GM18873 (cell line): ENCODE data around the gene PID1.

Experiments
- ATAC-seq: cut with Tn5 transposase; IDR thresholded peaks from one replicate; pipeline ENCODE4 v1.9.1; 2021; ENCODE audit warnings: mild to moderate bottlenecking, moderate library complexity, moderate number of reproducible peaks; ENCODE audit not compliant: unreplicated experiment, low FRiP score

The PID1 gene, protein sequence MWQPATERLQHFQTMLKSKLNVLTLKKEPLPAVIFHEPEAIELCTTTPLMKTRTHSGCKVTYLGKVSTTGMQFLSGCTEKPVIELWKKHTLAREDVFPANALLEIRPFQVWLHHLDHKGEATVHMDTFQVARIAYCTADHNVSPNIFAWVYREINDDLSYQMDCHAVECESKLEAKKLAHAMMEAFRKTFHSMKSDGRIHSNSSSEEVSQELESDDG

DNA sequence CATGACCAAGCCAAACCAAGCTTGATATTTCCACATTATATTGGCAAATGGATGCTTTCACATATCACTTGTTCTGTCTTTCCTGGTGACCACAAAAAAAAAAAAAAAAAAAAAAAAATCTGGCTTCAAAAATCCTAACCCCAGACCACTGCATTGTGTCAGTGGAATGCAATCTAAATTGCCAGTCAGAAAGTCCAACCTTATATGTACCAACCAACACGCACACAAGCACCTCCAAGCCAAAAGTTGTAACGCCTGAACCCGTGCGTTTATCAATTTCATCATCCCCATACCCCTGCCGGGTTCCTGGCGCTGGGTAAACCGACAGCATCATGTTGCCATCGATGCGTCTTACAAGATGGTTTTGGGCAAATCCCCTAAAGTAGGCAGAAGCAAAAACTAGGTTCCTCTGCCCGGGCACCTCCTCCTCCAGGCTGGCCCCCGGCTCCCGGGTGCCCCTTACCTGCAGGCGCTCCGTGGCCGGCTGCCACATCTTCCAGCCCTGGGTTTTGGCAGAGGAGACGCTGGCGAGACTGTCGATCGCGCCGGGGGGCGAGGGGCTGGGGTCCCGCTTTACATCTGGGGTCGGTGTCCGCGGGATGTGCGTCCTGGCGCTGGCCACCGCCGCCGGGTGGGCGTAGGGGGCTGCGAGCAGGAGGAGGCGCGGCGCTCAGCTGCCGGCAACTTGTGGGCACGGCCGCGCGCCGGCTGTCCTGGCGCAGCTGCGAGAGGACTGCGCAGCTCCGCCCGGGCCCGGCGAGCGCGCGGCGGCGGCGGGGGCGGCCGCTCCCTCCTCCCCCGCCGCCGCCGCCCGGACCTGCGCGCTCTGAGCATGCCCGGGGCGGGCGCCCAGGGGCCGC is at the start of gene PID1:
PID1 (minus strand) TSS at position 737 of the 860 bp plus-strand sequence; CDS start at position 493, 244 bp downstream.
- ATAC-seq, result no peak

DNA sequence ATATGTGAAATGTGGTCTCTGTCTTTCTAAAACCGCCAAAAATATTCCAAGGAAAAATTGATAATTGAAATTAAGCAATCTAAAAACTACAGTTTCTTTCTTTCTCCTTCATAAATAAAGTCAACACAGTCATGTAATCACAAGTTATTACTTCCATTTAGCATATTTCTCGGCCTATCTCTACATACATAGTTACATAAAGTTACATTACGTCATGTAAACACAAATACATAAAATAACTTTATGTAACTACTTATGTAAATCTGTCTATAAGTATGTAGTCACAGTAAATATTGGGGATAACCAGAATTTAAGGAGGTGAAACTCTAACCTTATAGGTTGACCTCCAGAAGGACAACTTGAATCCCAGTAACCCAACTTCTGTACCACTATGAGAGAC is 48.5 kb upstream of the PID1 start:
- ATAC-seq, result no peak

DNA sequence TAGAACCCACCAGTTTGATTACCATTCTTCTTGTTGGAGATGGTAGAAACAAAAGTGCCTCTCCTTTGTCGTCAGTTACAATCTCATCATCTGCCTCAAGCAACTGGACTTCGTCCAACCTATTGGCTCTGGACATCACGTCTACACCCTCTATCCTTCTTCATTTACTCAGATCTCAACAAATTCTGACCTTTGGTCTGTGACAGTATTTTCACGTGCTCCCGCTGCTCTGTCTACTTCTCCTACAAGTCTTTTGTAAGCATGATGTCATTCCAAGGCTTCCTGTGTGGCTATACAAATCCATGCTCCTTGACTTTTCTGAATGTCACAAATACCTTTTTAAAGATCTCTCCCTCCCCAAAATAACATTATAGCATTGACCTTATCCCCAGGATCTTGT is 43.0 kb upstream of the PID1 start:
- ATAC-seq, result no peak

DNA sequence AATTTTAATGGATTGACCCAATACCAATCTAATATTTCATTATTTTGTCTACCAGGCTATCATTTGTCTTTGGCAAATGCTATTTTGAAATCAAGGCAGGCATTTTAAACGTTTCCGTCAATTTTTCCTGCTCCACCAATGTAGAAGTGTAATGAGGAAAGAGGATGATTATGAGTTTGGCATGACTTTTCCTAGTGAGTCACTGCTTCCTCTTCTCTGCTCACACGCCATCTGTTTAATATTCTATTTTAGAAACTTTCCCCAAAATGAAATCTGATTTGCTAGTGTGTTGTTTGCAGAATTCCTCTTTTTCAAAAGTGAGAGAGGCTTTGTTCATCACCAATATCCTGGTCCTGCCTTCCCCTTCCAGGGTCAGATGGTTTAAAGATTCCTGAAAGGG is 42.5 kb upstream of the PID1 start:
- ATAC-seq, result no peak

DNA sequence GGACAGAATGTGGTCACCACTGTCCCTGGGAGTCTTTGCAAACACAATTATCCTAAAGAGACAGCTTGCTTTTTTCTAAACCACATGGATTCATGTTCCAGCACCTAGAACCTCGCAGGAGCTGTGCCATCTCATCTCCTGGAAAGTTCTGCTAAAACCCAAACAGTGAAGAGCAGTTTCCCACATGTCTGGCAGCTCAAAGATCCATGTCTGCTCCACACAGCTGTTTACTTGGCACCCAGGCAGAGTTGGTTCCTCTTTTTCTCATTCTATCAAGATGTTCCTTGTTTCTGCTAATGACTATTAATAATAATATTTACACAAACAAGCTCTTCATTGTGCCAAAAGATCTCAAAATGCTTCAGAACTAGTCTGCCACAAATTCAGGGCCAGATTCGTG is 30.1 kb upstream of the PID1 start:
- ATAC-seq, result no peak

DNA sequence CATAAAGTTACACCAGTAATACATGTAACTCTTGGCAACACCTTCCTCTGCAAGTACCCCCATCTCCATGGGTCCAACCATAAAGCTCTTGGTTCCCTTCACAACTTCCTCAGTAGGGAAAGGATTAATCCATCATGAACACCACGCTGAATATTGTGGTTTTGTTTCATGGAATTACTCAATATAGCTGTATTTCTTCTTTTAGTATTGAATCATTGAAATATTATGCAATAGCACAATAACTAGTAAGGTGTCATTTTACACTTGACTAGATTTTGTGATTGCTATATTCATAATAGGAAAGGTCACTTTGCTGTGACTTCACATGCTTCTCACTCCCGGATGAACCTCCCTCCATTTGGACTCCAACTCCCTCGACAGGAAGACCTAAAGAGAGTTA is 29.7 kb upstream of the PID1 start:
- ATAC-seq, result no peak

DNA sequence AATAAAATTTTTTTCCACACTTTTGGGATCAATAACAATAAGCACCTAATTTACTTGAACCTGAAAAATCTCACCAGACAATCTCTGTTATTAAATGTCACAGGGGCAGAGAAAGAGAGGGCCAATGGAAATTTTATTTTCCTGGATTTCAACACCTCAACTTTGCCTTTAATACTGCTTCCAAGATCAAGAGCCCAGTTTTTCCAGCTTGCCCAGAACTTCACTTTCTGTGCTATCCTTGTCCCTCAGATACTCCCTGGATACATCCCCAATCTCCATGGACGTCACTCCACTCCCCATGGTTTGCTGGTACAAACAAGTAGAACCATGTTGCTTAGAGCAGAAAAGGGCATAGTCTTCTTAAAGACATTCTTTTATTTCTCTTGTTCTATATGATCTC is 29.3 kb upstream of the PID1 start:
- ATAC-seq, result no peak

DNA sequence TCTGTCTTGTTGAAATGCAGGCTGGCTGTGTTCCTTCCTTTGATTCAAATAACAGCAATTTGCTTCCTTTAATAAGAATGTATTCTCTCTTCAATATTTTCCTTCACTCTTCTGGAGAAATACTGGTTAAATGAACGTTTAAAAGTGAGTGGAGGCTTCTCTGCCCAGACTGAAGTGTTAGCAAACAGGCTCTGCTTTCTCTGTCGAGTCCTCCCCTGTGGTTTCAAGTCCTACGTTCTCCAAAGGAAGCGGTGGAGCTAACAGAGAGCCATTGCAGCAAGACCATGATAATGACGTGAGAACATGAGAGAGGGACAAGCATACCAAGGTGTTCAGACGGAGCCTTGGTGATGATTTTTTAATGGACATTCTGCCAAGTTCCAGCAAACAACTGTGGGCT is 26.2 kb upstream of the PID1 start:
- no peak for ATAC-seq

DNA sequence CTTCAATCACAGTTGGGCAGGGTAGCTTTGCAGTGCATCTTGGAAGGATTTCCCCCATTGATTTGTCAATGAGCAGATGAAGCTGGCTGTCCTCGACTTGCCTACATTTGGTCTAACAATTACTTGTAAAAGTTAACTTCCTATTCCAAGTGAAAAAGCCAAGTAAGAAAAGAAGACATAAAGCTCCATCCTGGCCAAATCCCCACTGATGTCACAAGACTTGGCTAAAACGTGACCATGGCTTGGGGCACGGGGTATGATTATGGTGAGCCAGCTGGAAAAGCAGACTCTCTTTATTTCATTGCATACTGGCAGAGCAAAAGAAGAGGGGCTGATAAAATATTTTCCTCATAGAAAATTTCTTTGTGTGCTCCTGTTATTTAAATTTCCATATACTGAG is 25.4 kb upstream of the PID1 start:
- ATAC-seq, result no peak

DNA sequence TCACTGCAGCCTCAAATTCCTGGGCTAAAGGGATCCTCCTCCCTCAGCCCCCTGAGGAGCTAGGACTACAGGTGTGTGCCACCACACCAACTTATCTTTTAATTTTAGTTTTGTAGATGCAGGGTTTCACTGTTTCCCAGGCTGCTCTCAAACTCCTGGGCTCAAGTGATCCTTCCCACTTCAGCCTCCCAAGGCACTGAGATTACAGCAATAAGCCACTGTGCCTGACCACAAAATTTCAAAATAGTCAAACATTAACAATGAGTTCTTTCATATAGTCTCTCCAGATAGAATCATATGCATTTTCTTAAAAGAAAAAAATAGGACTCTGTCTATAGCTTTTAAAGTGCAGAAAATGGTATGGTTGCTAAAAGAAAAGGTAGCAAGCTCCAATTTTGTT is 24.9 kb upstream of the PID1 start:
- no peak for ATAC-seq

DNA sequence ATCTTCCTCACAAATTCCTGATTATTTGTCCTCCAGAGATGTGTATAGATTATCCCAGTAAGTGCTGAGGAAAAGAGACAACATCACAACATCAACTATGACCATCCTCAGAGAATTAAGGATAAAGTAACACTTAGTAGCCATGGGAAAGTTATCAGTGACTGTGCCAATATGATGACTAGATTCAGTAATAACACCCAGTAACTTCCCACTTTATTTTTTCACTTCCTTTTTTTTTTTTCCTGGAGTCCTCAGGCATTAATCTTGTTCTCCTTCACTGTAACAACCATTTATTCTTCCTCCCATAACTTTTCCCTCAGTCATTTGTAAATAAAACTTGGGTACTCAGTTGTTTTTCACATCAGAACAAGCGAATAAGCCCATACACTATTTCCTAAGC is 16.7 kb upstream of the PID1 start:
- no peak for ATAC-seq

DNA sequence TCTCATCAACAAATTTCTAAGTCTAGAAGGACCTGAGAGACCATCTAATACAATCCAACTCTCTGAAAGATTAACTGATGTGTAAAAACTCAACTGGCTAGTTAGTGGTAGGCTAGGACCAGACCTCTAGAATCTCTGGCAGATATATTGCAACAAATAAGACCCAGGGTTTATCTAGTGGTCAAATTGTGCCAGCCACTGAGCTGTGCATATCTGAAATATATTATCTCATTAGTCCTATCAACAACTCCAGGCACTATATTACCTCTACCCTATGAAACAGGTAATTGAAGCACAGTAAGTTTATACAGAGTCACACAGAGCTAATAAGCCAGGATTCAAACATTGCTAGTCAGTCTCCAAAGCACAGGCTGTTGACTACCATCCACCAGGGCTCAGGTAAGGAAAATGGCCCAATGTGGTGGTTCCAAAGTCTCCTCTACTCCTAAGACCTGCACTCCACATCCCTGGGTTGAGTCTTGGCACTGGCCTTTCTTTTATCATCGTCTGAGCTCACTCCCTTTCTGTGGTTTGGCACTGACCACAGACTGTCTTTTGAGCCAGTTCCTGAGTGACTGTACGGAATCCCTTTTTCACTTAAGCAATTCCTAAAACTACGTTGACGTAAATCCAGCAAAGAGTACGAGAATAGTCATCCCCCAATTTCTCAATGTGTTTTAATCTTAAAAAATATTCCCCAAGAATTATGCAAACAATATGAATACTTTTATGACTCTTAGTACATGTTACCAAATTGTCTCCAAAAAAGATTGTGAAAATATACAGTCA is 11.9 kb upstream of the PID1 start:
- ATAC-seq, result no peak

DNA sequence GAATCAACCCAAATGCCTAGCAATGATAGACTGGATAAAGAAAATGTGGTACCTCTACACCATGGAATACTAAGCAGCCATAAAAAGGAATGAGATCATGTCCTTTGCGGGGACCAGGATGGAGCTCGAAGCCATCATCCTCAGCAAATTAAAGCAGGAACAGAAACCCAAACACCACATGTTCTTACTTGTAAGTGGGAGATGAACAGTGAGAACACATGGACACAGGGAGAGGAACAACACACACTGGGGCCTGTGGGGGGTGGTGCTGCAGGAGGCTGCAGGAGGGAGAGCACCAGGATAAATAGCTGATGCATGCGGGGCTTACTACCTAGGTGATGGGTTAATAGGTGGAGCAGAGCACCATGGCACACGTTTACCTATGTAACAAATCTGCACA is 8.4 kb upstream of the PID1 start:
- ATAC-seq, result no peak

DNA sequence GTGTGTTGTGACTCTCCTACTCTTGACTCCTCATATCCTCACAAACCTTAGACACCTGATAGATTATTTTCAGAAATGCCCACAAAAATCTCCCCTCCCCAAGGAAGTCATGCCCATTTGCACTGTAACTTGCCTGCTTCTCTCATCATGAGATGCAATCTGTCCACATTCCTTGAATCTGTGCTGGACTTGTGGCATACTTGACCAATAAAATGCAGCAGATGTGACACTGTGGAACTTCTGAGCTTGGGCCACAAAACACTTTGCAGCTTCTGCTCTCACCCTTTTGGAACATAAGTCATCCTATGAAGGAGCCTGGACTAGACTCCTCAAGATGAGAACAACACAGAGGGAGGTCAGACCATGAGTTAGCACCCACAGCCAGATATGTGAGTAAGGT is 4.4 kb upstream of the PID1 start:
- ATAC-seq, result no peak

DNA sequence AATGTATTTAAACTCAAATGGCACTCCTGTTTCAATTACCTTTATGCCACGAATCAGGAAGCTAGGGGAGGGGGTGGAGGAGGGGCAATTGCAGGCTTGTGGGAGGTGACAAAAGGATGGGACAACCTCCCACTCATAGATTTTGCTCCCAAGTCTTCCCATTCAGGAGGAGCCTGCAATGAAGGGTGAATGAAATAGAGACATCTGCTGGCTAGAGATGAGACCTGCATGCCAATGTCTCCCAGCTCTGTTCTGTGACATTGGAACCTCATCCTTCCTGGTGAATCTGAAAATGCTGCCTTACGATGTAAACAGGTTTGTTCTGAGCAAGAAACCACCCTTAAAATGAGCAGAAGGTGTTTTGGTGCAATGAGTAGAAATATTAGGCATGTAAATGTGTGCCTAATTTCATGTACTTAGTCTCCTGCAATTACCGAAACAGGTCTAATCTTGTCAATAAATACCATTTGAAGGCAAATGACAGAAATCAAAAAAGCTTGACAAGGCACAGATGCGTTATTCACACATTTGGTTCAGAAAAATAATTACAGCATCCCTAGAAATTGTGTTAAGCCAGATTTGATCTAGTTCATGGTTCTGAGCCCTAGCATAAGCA is 2.7 kb upstream of the PID1 start:
- ATAC-seq, result peak; percentile 46

DNA sequence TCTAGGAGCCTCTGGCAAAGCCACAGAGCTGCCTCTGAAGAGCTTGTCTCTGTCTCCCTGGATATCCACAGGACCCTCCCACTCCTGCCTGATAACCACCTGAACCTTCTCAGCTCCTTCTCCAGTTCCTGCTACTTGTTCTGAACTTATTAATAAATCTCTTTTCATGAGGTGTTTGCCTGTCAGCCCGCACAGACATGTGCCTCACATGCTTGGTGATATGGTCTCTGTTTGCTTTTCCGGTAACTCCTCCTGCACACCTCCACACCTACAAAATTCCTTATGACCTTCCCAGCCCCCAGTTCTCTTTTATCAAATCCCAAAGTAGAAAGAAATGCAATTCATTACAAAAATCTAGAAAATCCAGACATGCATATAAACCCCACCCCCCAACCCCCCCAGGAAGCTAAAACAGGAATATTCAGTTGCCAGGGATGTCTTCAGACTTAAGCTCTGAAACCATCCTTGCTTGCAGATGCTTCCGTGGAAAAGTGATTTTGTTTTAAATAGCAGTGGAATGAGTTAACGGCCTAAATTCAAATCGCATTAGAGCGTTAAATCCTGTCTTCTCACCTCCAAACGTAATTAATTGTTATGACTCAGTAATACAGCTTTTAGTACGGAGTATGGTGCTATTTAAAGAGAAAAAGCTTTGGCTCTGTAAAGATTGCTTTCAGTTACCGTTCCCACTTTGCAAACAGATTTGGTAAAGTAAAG is 2.1 kb upstream of the PID1 start:
- no peak for ATAC-seq

DNA sequence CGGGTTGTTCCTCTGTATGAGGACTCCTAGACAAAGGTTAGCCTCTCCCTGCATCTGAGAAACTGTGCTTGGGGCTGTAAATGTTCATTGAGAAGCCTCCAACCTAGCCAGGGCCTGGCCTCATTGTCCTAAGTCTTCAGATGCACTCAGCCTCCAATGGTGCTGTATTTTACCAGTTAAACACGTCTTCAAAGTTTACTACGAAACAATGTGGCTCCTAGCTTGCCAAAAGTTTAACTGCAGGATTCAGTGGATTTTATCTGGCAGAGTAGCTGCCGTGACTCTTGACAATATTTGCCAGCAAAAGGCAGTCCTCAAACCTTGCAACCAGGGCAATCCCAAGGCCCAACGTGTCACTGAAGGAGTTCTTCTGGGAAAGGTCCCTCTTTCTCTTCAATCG is 1.1 kb downstream of the PID1 start:
- no peak for ATAC-seq

DNA sequence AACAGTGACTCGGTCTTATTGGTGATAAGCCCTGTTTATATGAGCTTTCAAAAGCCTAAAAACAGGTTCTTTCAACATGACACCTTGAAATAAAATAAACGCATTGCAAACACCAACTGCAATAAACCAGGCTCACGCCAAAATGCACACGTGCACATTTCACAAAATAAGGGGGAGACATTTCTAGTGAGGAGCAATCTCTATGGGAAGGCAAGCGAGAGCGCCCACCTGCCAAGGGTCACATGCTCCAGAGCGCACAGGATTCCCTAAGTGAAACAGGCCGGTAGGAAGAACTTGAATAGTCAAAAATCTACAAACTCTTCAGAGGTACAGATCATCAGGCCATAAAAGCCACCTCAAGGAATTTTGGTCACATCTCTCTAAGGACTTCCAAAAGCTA is 1.9 kb downstream of the PID1 start:
- ATAC-seq, result no peak

DNA sequence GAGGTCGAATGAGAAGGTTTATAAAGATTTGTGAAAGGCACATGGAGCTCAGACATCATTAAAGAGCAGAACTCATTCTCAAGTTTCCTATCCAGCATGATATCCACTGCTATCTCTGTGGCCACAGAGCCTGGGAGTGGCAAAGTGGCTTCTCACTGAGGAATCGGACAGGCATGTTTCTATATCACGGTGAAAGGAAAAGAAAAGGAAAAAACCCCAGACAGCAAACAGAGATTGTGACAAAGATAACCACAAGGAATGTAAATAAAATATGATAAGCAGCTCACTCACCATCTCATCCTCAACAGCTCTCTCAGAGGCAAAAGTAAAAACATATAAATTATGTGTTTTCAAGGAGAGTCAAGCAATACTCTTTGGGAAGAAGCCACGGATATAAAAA is 2.5 kb downstream of the PID1 start:
- ATAC-seq, result no peak

DNA sequence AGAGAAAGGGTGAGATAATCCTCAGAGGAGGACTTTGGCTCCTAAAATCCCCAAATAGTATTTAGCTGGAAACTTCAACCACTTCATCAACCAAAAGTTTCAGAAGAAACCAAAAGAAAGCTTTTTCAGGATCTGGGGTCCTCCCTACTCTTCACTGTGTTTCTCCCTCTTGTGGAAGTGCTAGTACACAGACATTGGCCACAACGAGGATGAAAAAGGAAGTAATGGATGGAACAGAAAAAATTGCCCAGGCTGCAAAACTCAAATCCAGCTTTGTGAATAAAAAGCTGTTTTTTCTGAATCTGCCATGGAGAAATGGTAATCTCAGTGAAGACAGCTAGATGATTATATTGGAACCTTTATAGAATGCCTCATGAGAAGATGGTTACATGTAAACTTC is 4.0 kb downstream of the PID1 start:
- no peak for ATAC-seq
